Lower leg skin (tissue), 4 donors: ENCODE measurements around the gene HEXIM2. TPM values are rescaled to one million over a fixed set of nuclear protein-coding genes. Genes with fewer than 3 reads are reported as not detected.
A peak's percentile ranks its signal among the peaks of the same experiment; 100 is the strongest.
"Not testable (repeated sequence)": the region's sequence is repeated elsewhere in the genome, so short reads cannot be mapped to it uniquely, and the experiment has no call there.

Source experiments
- DNase-seq, 2 donors: peaks; one replicate each; pipeline ENCODE4 v3.0.0-alpha.2; 2019; ENCODE audit warnings: low spot score in 2 of 2
- H3K4me3 ChIP-seq: fragments of 200-600 bp; sonication (generic); 2 replicates; pipeline ENCODE4 v1.5.1; 2017; ENCODE audit warnings: mild to moderate bottlenecking, low read depth; ENCODE audit not compliant: poor library complexity, severe bottlenecking
- CTCF ChIP-seq, 3 donors: fragments of 450-650 bp; IDR thresholded peaks; one replicate each; pipeline ENCODE4 v1.5.1; 2016; ENCODE audit warnings: antibody characterized with exemption in 3 of 3, mild to moderate bottlenecking in 3 of 3, moderate library complexity in 2 of 3
- POLR2A ChIP-seq, 2 donors: fragments of 450-650 bp; IDR thresholded peaks; one replicate each; pipeline ENCODE4 v1.6.1; 2016 to 2017; ENCODE audit warnings: antibody characterized with exemption in 2 of 2, mild to moderate bottlenecking in 1 of 2, moderate library complexity in 1 of 2
- WGBS, 2 donors: methylation state at CpG; one replicate each; pipeline ENCODE4 v1.1.5; 2018; 5-methylcytosine and 5-hydroxymethylcytosine counted together
- intact Hi-C: fragments of 100-400 bp; cut with DNase I; formaldehyde crosslinking; loops from one replicate; pipeline ENCODE4 v1.15.0; 2023; ENCODE audit warnings: low total_unique reads
- total RNA-seq, 4 donors: library from RNA; depleted of rRNA; stranded (reverse); fragments of >200 nt; gene quantifications; one replicate each; pipeline ENCODE4 v1.1.0, GENCODE V29; 2016

HEXIM2 gene
- total RNA-seq, 4 donors from 2014 or later: 2.4 to 16.7 (median 5.8) TPM

- H3K4me3 ChIP-seq: no peak overlapping the region
- no peak for DNase-seq
- no peak for TF ChIP-seq CTCF (IDR thresholded peaks at IDR 0.05)
- no peak for TF ChIP-seq POLR2A (IDR thresholded peaks at IDR 0.05)
- WGBS, 2 donors: 74 to 78% methylated on average over 8 of the region's 8 CpGs
- intact Hi-C loops: no loop called here
Observed at GRCh38 chr17:45119964-45120363, 41.7 kb upstream of the HEXIM2 start.

GRCh38 chr17:45120558-45120957 is 41.1 kb upstream of the HEXIM2 start:
- no peak for DNase-seq
- 84 to 88% methylated on average over 9 to 21 of the region's 22 CpGs for WGBS, 2 donors
- H3K4me3 ChIP-seq: no peak overlapping the region
- intact Hi-C loops: no loop called here
- TF ChIP-seq POLR2A (IDR thresholded peaks at IDR 0.05): no peak
- no peak for TF ChIP-seq CTCF (IDR thresholded peaks at IDR 0.05)

DNA sequence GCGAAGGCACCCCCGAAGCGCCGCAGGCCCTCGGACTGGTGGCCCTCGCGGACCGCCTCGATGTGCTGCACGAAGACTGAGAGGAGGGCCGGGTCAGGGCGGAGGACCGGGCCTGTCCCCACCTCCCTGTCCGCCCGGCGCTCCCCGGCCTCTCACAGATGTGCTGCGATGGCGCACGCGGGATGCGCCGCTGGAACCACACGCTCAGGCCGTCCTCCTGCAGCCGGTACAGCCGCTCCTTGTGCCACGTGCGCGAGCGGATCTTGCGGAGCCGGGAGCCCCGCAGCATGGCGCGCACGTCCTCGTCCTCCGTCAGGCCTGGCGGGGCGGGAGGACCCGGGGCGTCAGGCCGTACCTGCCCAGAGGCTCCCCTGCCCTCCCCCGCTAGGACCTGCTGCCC is 40.6 kb upstream of the HEXIM2 start:
- intact Hi-C loops: no loop called here
- TF ChIP-seq CTCF (IDR thresholded peaks at IDR 0.05) (no peak), POLR2A (IDR thresholded peaks at IDR 0.05) (no peak)
- H3K4me3 ChIP-seq: no peak overlapping the region
- no peak for DNase-seq
- 90 to 91% methylated on average over 26 to 37 of the region's 45 CpGs for WGBS, 2 donors

DNA sequence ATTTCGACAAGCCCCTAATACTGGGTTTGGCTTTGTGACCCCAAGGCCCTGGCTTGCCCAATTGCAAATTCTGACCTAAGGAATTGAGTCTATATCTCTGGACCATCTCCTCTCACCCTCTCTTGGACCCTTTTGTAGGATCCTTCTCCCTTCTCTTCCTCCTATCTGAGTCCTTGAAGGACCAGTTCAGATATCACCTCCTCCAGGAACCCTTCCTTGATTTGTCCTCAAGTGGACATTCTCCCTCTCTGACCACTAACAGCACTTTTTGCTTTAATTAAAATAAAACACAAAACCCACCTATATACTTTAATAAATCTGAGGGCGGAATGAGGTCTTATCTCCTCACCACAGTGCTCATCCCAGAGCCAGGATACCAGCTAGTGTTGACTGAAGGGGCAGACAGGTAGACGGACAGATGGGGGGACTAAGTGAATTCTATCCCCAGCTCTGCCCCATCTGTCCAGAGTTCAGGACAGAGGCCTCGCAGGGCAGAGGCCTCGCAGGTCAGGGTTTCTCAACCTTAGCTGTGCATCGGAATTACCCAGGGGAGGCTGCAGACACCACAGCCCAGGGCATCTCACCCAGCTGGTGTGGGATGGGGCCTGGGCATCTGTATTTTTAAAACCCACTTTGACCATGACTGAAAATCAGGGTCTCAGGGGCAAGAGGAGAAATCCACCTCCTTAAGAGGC is 38.5 kb upstream of the HEXIM2 start:
- no peak for TF ChIP-seq CTCF (IDR thresholded peaks at IDR 0.05)
- TF ChIP-seq POLR2A (IDR thresholded peaks at IDR 0.05): no peak
- no peak overlapping the region for H3K4me3 ChIP-seq
- WGBS, 2 donors: 88 to 92% methylated on average over 6 of the region's 6 CpGs
- no peak for DNase-seq
- intact Hi-C loops: no loop called here

GRCh38 chr17:45123930-45124796 is 37.5 kb upstream of the HEXIM2 start:
- DNase-seq: peak; percentile 71 to 93
- intact Hi-C loops: no loop called here
- H3K4me3 ChIP-seq: no peak overlapping the region
- WGBS, 2 donors: 50 to 55% methylated on average over 10 of the region's 15 CpGs
- TF ChIP-seq CTCF (IDR thresholded peaks at IDR 0.05): peak in 1 of 3 donors; percentile 24
- no peak for TF ChIP-seq POLR2A (IDR thresholded peaks at IDR 0.05)

DNA sequence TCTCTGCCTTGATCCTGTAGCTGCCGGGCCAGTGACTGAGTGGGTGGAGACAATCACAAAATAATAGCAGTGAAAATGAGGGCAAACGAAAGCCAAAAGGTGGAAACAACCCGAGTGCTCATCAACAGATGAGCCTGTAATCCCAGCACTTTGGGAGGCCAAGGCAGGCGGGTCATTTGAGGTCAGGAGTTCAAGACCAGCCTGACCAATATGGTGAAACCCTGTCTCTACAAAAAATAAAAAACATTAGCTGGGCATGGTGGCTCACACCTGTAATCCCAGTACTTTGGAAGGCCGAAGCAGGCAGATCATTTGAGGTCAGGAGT is 36.9 kb upstream of the HEXIM2 start:
- intact Hi-C loops, DNase-seq, H3K4me3 ChIP-seq: not testable (repeated sequence)
- WGBS, 2 donors: 50 to 57% methylated on average over 5 of the region's 5 CpGs
